Measurements from ENCODE around the gene FANCE. TPM values are rescaled to one million over a fixed set of nuclear protein-coding genes. Genes with fewer than 3 reads are reported as not detected.

The FANCE gene
- polyA plus RNA-seq, 2 of the 4 experiments (the other 2 are of a cell fraction), result 3.1 to 3.5 TPM

Small RNAs within 50 kb of the gene (small RNA-seq; reads per million reads assigned to genes)
- 0 to 1.8 (median 0) reads per million in 6 experiments for gene MIR7111

Other genes starting within 250 kb of the FANCE start
- gene SCUBE3, start 238.4 kb upstream of the FANCE start, polyA plus RNA-seq (2011; rRNA removed), result 0.06 and 0.09 TPM in 2 replicates
- 0.07 to 0.13 TPM (median 0.09 TPM) in 3 replicates for gene SCUBE3, start 238.4 kb upstream of the FANCE start, polyA plus RNA-seq (2017; fragmentation: RNase III; extraction: RNeasy Plus Mini Kit Qiagen cat#74134 plus additional on column Dnase treatment)
- 7.9 and 12.0 TPM in 2 replicates for gene ZNF76, start 192.6 kb upstream of the FANCE start, polyA plus RNA-seq (2011; rRNA removed)
- 10.5 to 10.9 TPM (median 10.6 TPM) in 3 replicates for gene ZNF76, start 192.6 kb upstream of the FANCE start, polyA plus RNA-seq (2017; fragmentation: RNase III; extraction: RNeasy Plus Mini Kit Qiagen cat#74134 plus additional on column Dnase treatment)
- gene DEF6, start 154.5 kb upstream of the FANCE start, polyA plus RNA-seq (2011; rRNA removed), result 0.05 and 0.13 TPM in 2 replicates
- gene DEF6, start 154.5 kb upstream of the FANCE start, polyA plus RNA-seq (2017; fragmentation: RNase III; extraction: RNeasy Plus Mini Kit Qiagen cat#74134 plus additional on column Dnase treatment), result 0.05 to 0.08 TPM (median 0.07 TPM) in 3 replicates
- gene PPARD, start 109.8 kb upstream of the FANCE start, polyA plus RNA-seq (2011; rRNA removed), result 3.8 and 4.1 TPM in 2 replicates
- gene PPARD, start 109.8 kb upstream of the FANCE start, polyA plus RNA-seq (2017; fragmentation: RNase III; extraction: RNeasy Plus Mini Kit Qiagen cat#74134 plus additional on column Dnase treatment), result 5.1 to 5.9 TPM (median 5.4 TPM) in 3 replicates
- 1,645 and 1,707 TPM in 2 replicates for gene RPL10A, start 16.1 kb downstream of the FANCE start, polyA plus RNA-seq (2011; rRNA removed)
- gene RPL10A, start 16.1 kb downstream of the FANCE start, polyA plus RNA-seq (2017; fragmentation: RNase III; extraction: RNeasy Plus Mini Kit Qiagen cat#74134 plus additional on column Dnase treatment), result 1,150 to 1,165 TPM (median 1,153 TPM) in 3 replicates
- gene TEAD3, start 44.7 kb downstream of the FANCE start, polyA plus RNA-seq (2011; rRNA removed), result 2.1 and 2.6 TPM in 2 replicates
- gene TEAD3, start 44.7 kb downstream of the FANCE start, polyA plus RNA-seq (2017; fragmentation: RNase III; extraction: RNeasy Plus Mini Kit Qiagen cat#74134 plus additional on column Dnase treatment), result 3.0 to 4.5 TPM (median 4.2 TPM) in 3 replicates
- gene TULP1, start 60.6 kb downstream of the FANCE start, polyA plus RNA-seq (2011; rRNA removed), result not detected in 2 replicates
- gene TULP1, start 60.6 kb downstream of the FANCE start, polyA plus RNA-seq (2017; fragmentation: RNase III; extraction: RNeasy Plus Mini Kit Qiagen cat#74134 plus additional on column Dnase treatment), result not detected in 3 replicates
- 10.9 and 11.7 TPM in 2 replicates for gene FKBP5, start 236.6 kb downstream of the FANCE start, polyA plus RNA-seq (2011; rRNA removed)
- gene FKBP5, start 236.6 kb downstream of the FANCE start, polyA plus RNA-seq (2017; fragmentation: RNase III; extraction: RNeasy Plus Mini Kit Qiagen cat#74134 plus additional on column Dnase treatment), result 7.7 to 9.5 TPM (median 8.4 TPM) in 3 replicates

Measured in A549 (cell line).